ENCODE results near the gene ZNF365. TPM values are rescaled to one million over a fixed set of nuclear protein-coding genes. Genes with fewer than 3 reads are reported as not detected.

ZNF365 gene
- total and polyA plus RNA-seq, 2 of the 8 experiments (the other 6 are each of a cell fraction or from before 2014, with no cell fraction given): 0.41 to 0.43 TPM

DNA sequence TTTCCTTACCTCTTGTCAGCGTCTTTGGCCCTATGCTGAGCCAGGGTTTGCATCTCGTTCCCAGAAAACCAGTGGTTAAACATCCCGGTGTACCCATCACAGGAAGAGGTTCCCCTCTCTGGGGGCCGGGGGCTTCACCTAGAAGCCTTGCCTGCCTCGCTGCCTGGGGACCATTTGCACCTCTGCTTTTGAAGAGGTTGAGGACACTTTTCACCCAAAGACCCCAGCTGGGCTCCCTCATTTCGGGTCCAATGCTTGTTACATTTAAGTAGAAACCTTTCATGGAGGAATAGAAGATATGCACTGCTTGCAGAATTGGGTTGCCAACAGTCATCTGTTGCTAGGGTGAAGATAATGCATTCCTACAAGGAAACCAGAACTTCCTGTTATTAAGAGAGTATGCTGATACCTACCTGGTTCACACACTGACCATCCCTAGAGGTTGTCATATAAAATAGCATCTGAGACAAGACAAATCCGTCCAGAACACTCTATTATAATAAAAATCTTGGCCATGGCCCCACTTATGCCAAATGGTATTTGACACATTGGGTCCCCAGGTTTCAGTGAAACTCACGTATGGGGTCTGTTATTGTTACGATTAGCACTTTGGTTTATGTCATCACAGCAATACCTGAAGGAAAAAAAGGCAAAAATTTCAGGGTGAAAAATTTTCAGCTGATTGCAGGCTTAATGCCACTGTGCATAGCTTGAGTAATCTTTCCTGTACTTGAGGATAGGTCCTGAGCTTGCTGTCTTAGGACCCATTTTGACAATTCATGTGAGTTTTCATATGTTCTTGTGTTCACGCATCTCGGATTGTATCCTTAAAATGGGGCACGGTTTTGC is 917 bp downstream of the ZNF365 start (continued):
- no peak for TF ChIP-seq CHD7 (IDR thresholded peaks at IDR 0.05; ENCODE audit: insufficient replicate concordance, low read length)

Measured in H1 (cell line).